GM19238 (cell line): Measurements from ENCODE around the gene CEP112.

Source experiments
- DNase-seq: peaks from one replicate; pipeline ENCODE4 v3.0.0; 2011; ENCODE audit warnings: low spot score; ENCODE audit not compliant: insufficient read length

The CEP112 gene

GRCh38 chr17:65660078-65660477, 531.9 kb downstream of the CEP112 start:
- no peak for DNase-seq

DNA sequence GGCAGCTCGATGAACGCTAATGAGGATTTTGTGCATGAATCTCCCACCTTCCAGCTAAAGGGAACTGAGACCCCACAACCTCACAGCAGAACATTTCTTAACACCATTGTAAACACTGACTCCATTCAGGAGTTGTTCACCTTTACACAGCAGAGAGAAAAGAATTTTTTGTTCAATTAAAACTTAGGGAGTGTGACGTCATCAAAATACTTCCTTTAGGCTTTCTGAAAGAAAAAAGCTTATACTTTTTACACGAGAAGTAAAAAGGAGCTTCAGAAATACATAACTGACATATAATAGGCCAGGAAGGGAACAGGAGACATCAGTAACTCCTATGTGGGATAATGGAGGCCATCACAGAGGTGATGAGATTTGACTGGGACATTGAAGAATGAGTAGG, 532.4 kb downstream of the CEP112 start:
- DNase-seq = no peak

GRCh38 chr17:65657251-65657828, 534.6 kb downstream of the CEP112 start:
- no peak for DNase-seq

GRCh38 chr17:65656390-65657250, 535.3 kb downstream of the CEP112 start:
- no peak for DNase-seq

DNA sequence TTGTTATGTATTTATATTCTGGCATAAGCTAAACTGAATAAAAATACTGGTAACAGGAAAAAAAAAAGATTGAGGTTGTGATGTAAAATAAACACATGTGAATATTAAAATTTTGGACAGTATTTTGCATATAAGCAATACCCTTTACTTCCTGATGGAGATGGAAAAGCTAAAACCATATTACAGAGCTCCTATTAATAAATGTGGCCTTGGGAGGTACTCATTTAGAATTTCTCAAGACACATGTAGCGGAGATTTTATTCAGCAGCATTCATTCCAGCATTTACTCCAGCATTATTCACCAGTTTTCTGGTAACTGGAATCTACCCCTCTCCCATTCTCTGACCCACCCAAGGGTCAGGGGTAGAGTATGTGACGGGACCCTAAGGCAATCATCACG, 536.2 kb downstream of the CEP112 start:
- DNase-seq = no peak

DNA sequence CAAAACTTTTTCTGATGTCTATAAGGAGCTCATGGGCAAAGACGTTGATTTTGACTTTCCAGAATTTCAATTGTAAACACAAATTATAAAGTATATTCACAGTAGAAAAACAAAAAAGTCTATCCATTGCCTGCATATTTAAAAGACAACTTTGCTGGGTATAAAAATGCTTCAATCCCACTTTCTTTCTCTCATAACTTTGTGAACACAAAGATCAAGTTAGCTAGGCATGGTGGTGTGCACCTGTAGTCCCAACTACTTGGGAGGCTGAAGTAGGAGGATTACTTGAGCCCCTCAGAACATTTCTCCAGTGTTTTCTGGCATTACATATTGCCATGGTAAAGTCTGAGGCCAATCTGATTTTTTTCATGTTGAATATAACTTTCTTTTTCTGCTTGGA, 547.4 kb downstream of the CEP112 start:
- no peak for DNase-seq

DNA sequence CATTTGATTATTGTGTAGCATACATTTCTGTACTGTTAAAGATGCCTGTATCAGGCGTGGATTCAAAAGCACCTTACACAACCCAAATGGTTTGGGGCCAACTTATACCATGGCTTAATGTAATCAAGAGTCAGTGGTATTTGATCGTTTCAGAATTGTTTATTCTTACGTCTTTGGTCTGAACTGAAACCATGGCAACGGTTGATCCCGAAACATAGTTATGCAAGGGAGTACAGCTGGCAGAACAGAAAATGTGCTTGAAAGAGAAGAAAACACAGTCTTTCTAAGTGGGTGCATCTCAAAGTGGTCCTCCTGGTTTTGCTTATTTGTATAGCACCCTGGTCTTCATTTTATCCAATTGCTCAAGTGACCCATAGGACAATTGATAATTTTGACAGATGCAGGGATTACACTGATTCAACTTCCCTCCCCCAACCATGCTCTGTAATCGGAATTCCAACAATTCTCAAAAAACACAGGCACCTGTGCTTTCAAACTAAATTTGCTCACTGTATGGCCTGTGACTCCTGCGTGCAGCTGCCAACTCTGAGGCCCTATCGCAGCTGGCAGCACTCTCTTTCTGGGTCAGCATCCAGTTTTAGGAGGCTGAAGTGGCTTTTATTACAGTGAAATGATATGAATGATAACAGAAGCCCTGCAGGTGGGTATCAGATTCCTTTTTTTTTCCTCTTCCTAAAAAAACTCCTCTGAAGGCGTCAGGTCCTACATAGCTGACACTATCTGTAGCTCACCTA, 553.5 kb downstream of the CEP112 start:
- DNase-seq = no peak

- no peak for DNase-seq
These were observed 554.1 kb downstream of the CEP112 start for GRCh38 chr17:65637786-65638185.

DNA sequence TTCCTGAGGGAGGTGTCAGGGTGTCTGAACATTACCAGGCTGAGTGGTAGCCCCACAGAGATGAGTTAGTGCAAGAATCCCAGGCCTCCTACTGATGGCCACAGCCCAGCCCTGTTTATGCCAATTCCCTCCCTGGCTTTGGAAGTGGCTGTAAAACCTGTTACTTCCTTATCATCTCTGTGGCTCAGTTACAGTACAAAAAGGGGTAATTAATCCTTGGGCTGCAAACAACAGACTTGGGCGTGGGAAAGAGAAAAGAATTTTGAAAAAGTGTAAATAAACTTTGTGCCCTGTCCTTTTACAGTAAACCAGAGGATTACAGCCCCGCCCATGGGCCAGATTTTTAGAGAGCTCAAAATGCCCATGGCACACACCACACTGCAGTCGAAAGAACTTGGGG, 557.4 kb downstream of the CEP112 start:
- no peak for DNase-seq

DNA sequence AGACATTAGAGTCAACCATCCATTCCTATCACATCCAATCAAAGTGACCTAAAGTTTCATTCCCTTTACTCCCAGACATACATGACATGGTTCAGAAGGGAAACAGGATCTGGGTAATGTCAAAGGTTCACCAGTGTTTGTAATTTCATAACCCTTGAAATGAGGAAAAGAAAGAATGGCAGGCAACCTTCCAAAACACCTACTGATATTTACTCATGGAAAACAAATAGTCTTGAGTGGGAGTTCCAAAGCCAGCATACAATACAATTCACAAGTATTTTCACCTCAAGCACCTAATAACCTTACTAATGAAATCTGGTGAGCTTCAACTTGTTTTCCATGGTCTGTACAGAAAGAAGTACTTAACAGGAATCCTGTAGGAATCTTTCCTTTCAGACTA, 557.9 kb downstream of the CEP112 start:
- no peak for DNase-seq

DNA sequence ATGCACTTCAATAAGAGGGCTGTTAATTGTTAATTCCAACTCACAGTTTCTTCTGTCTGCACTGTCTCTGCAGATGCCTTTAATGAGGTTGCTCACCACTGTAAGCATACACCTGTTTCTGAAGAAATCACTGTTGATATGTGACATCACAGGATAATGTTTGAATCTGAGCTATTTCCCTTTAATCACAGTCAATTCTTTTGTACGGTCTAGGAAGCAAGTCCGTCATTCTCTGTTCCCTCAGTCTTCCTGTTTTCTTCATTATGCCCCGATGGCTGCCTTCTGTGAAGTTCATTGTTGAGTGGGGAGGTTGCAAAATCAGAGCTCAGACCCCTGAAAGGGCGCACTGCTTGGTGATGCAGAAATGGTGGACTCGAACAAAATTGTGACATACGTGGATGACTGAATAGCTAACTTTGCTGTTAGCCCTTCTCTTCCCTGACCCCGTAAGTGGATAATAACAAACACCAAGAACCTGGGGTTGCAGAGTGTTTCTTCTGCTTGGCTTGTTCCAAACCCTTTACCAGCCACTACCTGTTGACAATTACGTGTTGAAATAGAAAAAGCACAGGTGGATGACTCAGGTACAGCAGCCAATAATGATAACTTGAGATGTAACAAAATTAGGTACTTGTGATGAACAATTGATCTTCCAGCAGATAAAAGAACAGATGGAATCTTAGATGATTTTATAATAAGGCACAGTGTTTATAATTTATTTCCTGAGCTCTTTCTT, 558.6 kb downstream of the CEP112 start:
- DNase-seq = no peak

DNA sequence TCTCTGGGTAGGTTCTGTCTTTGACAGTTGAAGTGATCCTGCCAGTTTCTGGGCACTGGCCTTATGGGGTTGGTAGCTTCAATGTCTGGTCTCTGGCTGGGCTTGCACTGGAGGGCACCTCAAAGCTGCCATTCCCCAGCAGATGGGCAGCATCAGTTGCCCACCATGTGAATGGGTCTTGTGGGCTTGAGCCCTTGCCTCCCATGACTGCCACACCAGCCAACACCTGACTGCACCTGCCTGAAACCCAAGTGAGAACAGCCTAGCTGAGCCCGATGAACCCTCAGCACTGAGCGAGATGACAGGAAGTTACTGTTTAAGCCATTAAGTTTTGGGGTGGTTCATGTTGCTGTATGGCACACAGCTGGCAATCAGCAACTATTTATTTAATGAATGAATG, 561.4 kb downstream of the CEP112 start:
- no peak for DNase-seq

- no peak for DNase-seq
These were observed 562.7 kb downstream of the CEP112 start for GRCh38 chr17:65629234-65629690.

DNA sequence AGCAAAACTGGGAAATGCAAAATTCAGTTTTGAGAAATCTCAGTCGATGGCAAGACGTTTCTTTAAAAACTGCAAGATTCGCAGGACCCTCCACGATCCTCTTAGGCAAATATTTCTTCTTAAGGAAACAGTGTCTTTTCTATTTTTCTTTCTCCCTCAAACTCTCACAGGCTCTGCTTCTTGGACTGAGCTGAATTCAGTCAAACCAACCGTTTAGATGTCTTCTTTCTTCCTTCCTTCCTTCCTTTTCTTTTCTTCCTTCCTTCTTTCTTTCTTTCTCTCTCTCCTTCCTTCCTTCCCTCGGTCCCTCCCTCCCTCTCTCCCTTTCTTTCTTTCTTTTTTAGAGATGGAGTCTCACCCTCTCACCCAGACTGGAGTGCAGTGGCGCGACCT, 563.3 kb downstream of the CEP112 start:
- DNase-seq = no peak

GRCh38 chr17:65627891-65628643, 563.9 kb downstream of the CEP112 start:
- DNase-seq = no peak

DNA sequence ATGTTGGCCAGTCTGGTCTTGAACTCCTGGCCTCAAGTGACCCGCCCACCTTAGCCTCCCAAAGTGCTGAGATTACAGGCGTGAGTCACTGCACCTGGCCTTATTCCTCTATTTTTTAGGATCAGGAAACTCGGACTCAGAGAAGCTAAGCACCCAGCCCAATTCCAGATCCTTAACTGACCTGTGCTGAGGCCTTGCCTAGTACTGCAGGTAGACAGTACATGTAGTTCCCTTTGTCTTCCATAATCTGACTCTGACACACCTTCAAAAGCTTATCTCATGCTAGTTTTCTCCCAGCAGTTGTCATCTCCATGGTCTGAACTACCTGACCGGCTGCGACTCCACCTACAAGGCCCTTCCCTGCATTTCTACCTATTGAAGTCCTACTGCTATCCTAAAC, 564.8 kb downstream of the CEP112 start:
- no peak for DNase-seq

GRCh38 chr17:65626451-65626850, 565.5 kb downstream of the CEP112 start:
- no peak for DNase-seq

- DNase-seq = no peak
These were observed 573.4 kb downstream of the CEP112 start for GRCh38 chr17:65618516-65618915.

DNA sequence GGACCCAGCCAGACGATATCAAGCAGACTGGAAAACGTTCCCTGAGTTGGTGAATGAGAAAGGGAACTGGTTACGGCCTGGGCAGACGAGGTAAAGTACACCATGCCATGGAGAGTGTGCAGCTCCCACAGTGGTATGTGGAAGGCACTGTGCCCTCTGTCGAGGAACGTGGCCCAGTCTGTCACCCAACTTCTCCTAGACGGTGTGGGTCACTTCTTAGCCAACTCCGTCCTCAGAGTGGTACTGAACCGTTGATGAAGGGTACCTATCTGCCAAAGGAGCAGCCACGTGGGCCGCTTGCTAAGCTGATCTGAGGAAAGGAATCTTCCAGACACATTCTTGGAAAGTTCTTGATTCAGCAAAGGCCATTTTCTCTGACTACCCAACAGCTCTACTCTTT, 574.4 kb downstream of the CEP112 start:
- DNase-seq = no peak

DNA sequence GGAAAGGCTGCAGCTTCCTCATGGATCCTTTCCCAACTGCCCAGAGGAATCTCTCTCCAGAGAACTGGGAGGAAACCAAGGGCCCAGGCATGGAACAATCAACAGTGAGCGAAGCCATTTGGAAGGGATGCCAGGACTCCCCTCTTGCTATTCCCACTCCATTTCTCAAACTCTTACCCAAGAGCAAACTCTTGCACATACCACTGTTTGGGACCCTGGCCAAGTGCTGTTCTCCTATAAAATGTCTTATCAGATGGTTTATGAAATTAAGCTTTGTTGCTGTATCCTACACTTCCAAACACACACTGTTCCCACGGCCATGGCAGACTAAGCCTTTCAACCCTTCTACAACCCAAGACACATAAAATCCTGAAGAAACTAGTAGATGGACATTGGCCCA, 582.2 kb downstream of the CEP112 start:
- no peak for DNase-seq

DNA sequence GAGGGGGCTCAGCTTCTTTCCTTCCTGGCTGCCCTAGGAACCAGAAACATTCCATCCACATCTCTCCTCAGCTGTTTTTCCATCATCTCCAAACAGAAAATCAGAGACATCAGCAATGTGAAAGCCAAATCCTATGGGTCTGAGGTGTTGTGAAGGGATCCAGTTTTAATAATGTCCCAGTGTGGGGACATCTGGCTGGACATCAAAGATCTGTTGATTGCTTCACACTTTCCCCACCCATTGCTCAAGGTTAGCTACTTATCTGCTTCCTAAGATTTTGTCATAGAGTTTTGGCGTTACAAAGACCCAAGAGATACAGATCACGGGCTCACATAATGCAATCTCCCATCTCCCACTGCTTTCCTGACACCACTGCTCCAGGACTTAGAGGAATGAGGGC, 582.6 kb downstream of the CEP112 start:
- DNase-seq = no peak
